H1 (cell line): ENCODE measurements around the gene UAP1. TPM values are rescaled to one million over a fixed set of nuclear protein-coding genes. Genes with fewer than 3 reads are reported as not detected.

Source experiments
- CTCF ChIA-PET: fragments of 300-600 bp; sonication (Branson Sonifier 250); formaldehyde crosslinking; loops from one replicate; lab custom pipeline; 2021; ENCODE audit not compliant: partially characterized antibody; lab: Charles Lee
- POLR2A ChIA-PET: fragments of 300-600 bp; sonication (Branson Sonifier 250); formaldehyde crosslinking; loops from one replicate; lab custom pipeline; 2021; ENCODE audit warnings: inconsistent platforms; ENCODE audit not compliant: partially characterized antibody; lab: Charles Lee
- DNase-seq, 2 experiments: peaks; one replicate each; pipeline versions ENCODE4 v3.0.0 to v3.0.0-alpha.2; 2010 to 2022; ENCODE audit warnings: low spot score in 2 of 2, low read depth in 1 of 2, mixed read lengths in 1 of 2
- FAIRE-seq: peaks from 2 replicates; lab custom pipeline; 2011; peaks lifted over from hg19 to GRCh38; lab: Jason Lieb, UNC
- H2AFZ ChIP-seq: 2 replicates; pipeline ENCODE4 v1.8.1; 2012; ENCODE audit warnings: low read length, inconsistent platforms
- H2AK5ac ChIP-seq: 2 replicates; pipeline ENCODE4 v1.6.1; 2013; ENCODE audit warnings: low read depth, low read length
- H2BK120ac ChIP-seq: replicated peaks from 2 replicates; pipeline ENCODE3; 2013; ENCODE audit warnings: low read depth, low read length, inconsistent platforms
- H2BK12ac ChIP-seq: 2 replicates; pipeline ENCODE4 v1.6.1; 2013; ENCODE audit warnings: low read depth, low read length
- H2BK15ac ChIP-seq: 2 replicates; pipeline ENCODE4 v1.6.1; 2013; ENCODE audit warnings: low read length
- H2BK20ac ChIP-seq: 2 replicates; pipeline ENCODE4 v1.6.1; 2013; ENCODE audit warnings: low read length
- H2BK5ac ChIP-seq: 2 replicates; pipeline ENCODE4 v1.6.1; 2013; ENCODE audit warnings: low read depth, low read length
- H3K14ac ChIP-seq: 2 replicates; pipeline ENCODE4 v1.6.1; 2013; ENCODE audit warnings: inconsistent platforms; ENCODE audit not compliant: insufficient read length
- H3K18ac ChIP-seq: 2 replicates; pipeline ENCODE4 v1.6.1; 2013; ENCODE audit warnings: low read length; ENCODE audit errors: extremely low read depth
- H3K23ac ChIP-seq: 2 replicates; pipeline ENCODE4 v1.6.1; 2013; ENCODE audit warnings: inconsistent platforms; ENCODE audit not compliant: insufficient read length
- H3K23me2 ChIP-seq: 2 replicates; pipeline ENCODE4 v1.6.1; 2013; ENCODE audit warnings: low read depth, low read length
- H3K27ac ChIP-seq: 2 replicates; pipeline ENCODE4 v1.6.1; 2011; ENCODE audit warnings: low read depth, low read length, inconsistent platforms
- H3K27me3 ChIP-seq, 4 experiments: replicated peaks in 1 of 4; 1 replicate in 1 of 4; 2 replicates in 3 of 4; pipeline versions ENCODE4 v1.6.1 to v1.8.1; 2011 to 2013; ENCODE audit warnings: low read length in 3 of 4, mild to moderate bottlenecking in 3 of 4, inconsistent platforms in 2 of 4, mixed read lengths in 2 of 4, moderate library complexity in 1 of 4; ENCODE audit not compliant: control insufficient read depth in 3 of 4, insufficient read depth in 3 of 4; ENCODE audit errors: extremely low read depth in 1 of 4
- H3K36me3 ChIP-seq, 4 experiments: 2 replicates each; pipeline versions ENCODE4 v1.6.1 to v1.8.1; 2011 to 2013; ENCODE audit warnings: mild to moderate bottlenecking in 4 of 4, low read length in 3 of 4, moderate library complexity in 2 of 4, control low read depth in 1 of 4, inconsistent platforms in 1 of 4; ENCODE audit not compliant: insufficient read depth in 4 of 4, control insufficient read depth in 2 of 4
- H3K4ac ChIP-seq: replicated peaks from 2 replicates; pipeline ENCODE3; 2013; ENCODE audit warnings: low read length, low read depth, mixed read lengths, inconsistent platforms; ENCODE audit not compliant: insufficient read length
- H3K4me1 ChIP-seq, 4 experiments: replicated peaks in 1 of 4; 1 replicate in 1 of 4; 2 replicates in 3 of 4; pipeline versions ENCODE4 v1.6.1 to v1.8.1; 2011 to 2013; ENCODE audit warnings: low read length in 3 of 4, inconsistent platforms in 2 of 4, mixed read lengths in 1 of 4; ENCODE audit not compliant: insufficient read depth in 4 of 4, control insufficient read depth in 3 of 4
- H3K4me2 ChIP-seq, 2 experiments: 2 replicates each; pipeline versions ENCODE4 v1.6.1 to v1.8.1; 2011 to 2013; ENCODE audit warnings: low read depth in 2 of 2, low read length in 2 of 2, control low read depth in 1 of 2, inconsistent platforms in 1 of 2, mild to moderate bottlenecking in 1 of 2; ENCODE audit not compliant: insufficient read depth in 1 of 2
- H3K4me3 ChIP-seq, 4 experiments: fragments of 200-600, 300-600 bp in 1 of 4; sonication (generic), shearing (Covaris generic), sonication (Bioruptor Twin) in 1 of 4; 2 replicates each; pipeline versions ENCODE4 v1.5.1 to v1.8.1; 2011 to 2016; ENCODE audit warnings: low read length in 4 of 4, low read depth in 3 of 4, control low read depth in 2 of 4, inconsistent platforms in 2 of 4, mild to moderate bottlenecking in 2 of 4, mixed read lengths in 1 of 4, moderate library complexity in 1 of 4; ENCODE audit not compliant: insufficient read depth in 2 of 4; ENCODE audit errors: extremely low read depth in 1 of 4
- H3K56ac ChIP-seq: replicated peaks from 2 replicates; pipeline ENCODE3; 2013; ENCODE audit warnings: low read depth, mild to moderate bottlenecking, mixed read lengths, low read length, inconsistent platforms; ENCODE audit not compliant: insufficient read length
- H3K79me1 ChIP-seq: 2 replicates; pipeline ENCODE4 v1.6.1; 2013; ENCODE audit warnings: low read depth, low read length, control low read depth
- H3K79me2 ChIP-seq, 2 experiments: 2 replicates each; pipeline versions ENCODE4 v1.6.1 to v1.8.1; 2012 to 2013; ENCODE audit warnings: low read length in 2 of 2, mild to moderate bottlenecking in 2 of 2, inconsistent platforms in 1 of 2; ENCODE audit not compliant: insufficient read depth in 2 of 2, control insufficient read depth in 1 of 2
- H3K9ac ChIP-seq, 4 experiments: replicated peaks in 1 of 4; 1 replicate in 1 of 4; 2 replicates in 3 of 4; pipeline versions ENCODE4 v1.6.1 to v1.8.1; 2011 to 2013; ENCODE audit warnings: low read depth in 3 of 4, low read length in 3 of 4, control low read depth in 2 of 4, mild to moderate bottlenecking in 2 of 4, moderate library complexity in 2 of 4, inconsistent platforms in 1 of 4; ENCODE audit errors: extremely low read depth in 1 of 4
- H3K9me3 ChIP-seq, 2 experiments: 2 replicates each; pipeline versions ENCODE4 v1.6.1 to v1.8.1; 2012 to 2013; ENCODE audit warnings: mild to moderate bottlenecking in 2 of 2, moderate library complexity in 2 of 2, control low read depth in 1 of 2, inconsistent platforms in 1 of 2, low read depth in 1 of 2, low read length in 1 of 2, mixed read lengths in 1 of 2; ENCODE audit not compliant: insufficient read depth in 2 of 2
- H4K20me1 ChIP-seq, 2 experiments: replicated peaks in 1 of 2; 2 replicates each; pipeline versions ENCODE3 to v1.8.1; 2011 to 2013; ENCODE audit warnings: inconsistent platforms in 2 of 2, low read length in 2 of 2, mild to moderate bottlenecking in 1 of 2; ENCODE audit not compliant: insufficient read depth in 2 of 2, control insufficient read depth in 1 of 2
- H4K5ac ChIP-seq: 2 replicates; pipeline ENCODE4 v1.6.1; 2013; ENCODE audit warnings: low read length, low read depth, mixed read lengths, inconsistent platforms; ENCODE audit not compliant: insufficient read length
- H4K8ac ChIP-seq: 2 replicates; pipeline ENCODE4 v1.8.0; 2013; ENCODE audit warnings: mild to moderate bottlenecking, moderate library complexity, low read length, inconsistent platforms; ENCODE audit not compliant: insufficient read depth; ENCODE audit errors: extremely low read depth
- H4K91ac ChIP-seq: replicated peaks from 2 replicates; pipeline ENCODE3; 2013; ENCODE audit warnings: low read length, mixed read lengths, inconsistent platforms; ENCODE audit not compliant: insufficient read length
- ATF3 ChIP-seq: IDR thresholded peaks from 2 replicates; pipeline ENCODE4 v1.6.1; 2011; ENCODE audit warnings: low read depth, mild to moderate bottlenecking, low read length; ENCODE audit not compliant: insufficient read depth
- CHD1 ChIP-seq: IDR thresholded peaks from 2 replicates; pipeline ENCODE4 v1.6.1; 2012; ENCODE audit warnings: low read depth, low read length, improper control_type of control experiment
- KDM1A ChIP-seq: fragments of 200-600, 300-600 bp; sonication (generic); IDR thresholded peaks from 2 replicates; pipeline ENCODE4 v1.7.1; 2016; ENCODE audit warnings: mild to moderate bottlenecking, low read length, borderline replicate concordance
- KDM5A ChIP-seq: fragments of 200-600 bp; IDR thresholded peaks from 2 replicates; pipeline ENCODE4 v1.7.1; 2012; ENCODE audit warnings: mild to moderate bottlenecking, low read length, inconsistent platforms, mixed read lengths
- NRF1 ChIP-seq: IDR thresholded peaks from 2 replicates; pipeline ENCODE4 v1.6.1; 2011; ENCODE audit warnings: mild to moderate bottlenecking, low read depth, low read length, improper control_type of control experiment
- RBBP5 ChIP-seq: IDR thresholded peaks from 2 replicates; pipeline ENCODE4 v1.7.1; 2012; ENCODE audit warnings: low read depth, mild to moderate bottlenecking, inconsistent platforms, low read length, moderate library complexity, borderline replicate concordance
- TAF7 ChIP-seq: optimal IDR thresholded peaks from 2 replicates; pipeline ENCODE3; 2011; ENCODE audit warnings: low read depth, mild to moderate bottlenecking, inconsistent platforms, low read length, moderate library complexity, borderline replicate concordance
- TEAD4 ChIP-seq: IDR thresholded peaks from 2 replicates; pipeline ENCODE4 v1.6.1; 2012; ENCODE audit warnings: low read depth, low read length, inconsistent platforms, mixed read lengths
- ZNF274 ChIP-seq: IDR thresholded peaks from 2 replicates; pipeline ENCODE4 v1.7.0; 2012; ENCODE audit warnings: low read length, borderline replicate concordance; ENCODE audit errors: extremely low read depth
- WGBS, 2 experiments: shearing (Covaris generic) in 1 of 2; methylation state at CpG; one replicate each; pipeline versions ENCODE4 v1.1.6 to v1.1.7; 2013 to 2015; ENCODE audit warnings: low lambda C conversion rate in 2 of 2, mixed read lengths in 2 of 2, inconsistent platforms in 1 of 2, low coverage in 1 of 2, missing lambda C conversion rate in 1 of 2; ENCODE audit not compliant: insufficient replicate concordance in 2 of 2, insufficient coverage in 1 of 2, insufficient read length in 1 of 2; ENCODE audit errors: extremely low coverage in 1 of 2, missing lambda C conversion rate in 1 of 2; 5-methylcytosine and 5-hydroxymethylcytosine counted together
- polyA plus RNA-seq, 7 experiments: library from polyadenylated mRNA; depleted of rRNA in 3 of 7; stranded (reverse) in 5 of 7; unstranded in 2 of 7; fragments of >200 nt in 5 of 7; fragments of 200-250 nt in 2 of 7; gene quantifications; 1 replicate in 5 of 7; 2 replicates in 1 of 7; 4 replicates in 1 of 7; pipeline versions ENCODE4 v1.2.1 to v1.2.3, GENCODE V29; 2011 to 2013; ENCODE audit warnings: missing spikeins in 2 of 7, mixed read lengths in 2 of 7
- total RNA-seq: library from RNA; stranded (reverse); fragmentation: NEBNext Ultra II Directional; extraction: Animal tissue kit (Norgen Biotek cat#: 25700); gene quantifications from 2 replicates; pipeline ENCODE4 v1.2.1, GENCODE V29; 2021

The UAP1 gene
- total and polyA plus RNA-seq, 2 of the 8 experiments (the other 6 are each of a cell fraction or from before 2014, with no cell fraction given), result 9.4 to 32.9 TPM

GRCh38 chr1:162590686-162591085, 29.2 kb downstream of the UAP1 start:
- no peak overlapping the region for H2BK12ac ChIP-seq
- peaks cover 0 to 3% (median 1%) of the 10 kb centered on the region in 4 experiments; a peak in 2 of 8 replicates for H3K36me3 ChIP-seq
- H3K56ac ChIP-seq, result no peak overlapping the region
- ChIA-PET POLR2A (interaction anchor here (0.6 kb wide), 1 partner anchor 77 kb away, joined by 3 read pairs; no protein-coding TSS in a partner anchor), CTCF (interaction anchor here (0.7 to 1.4 kb wide), 3 partner anchors 14 to 233 kb away, joined by 3 to 4 read pairs (median 3); no protein-coding TSS in a partner anchor)
- H4K8ac ChIP-seq, result no peak overlapping the region
- no peak overlapping the region for H3K14ac ChIP-seq
- H3K4me3 ChIP-seq, result no peak overlapping the region
- no peak overlapping the region for H3K18ac ChIP-seq
- no peak overlapping the region for H2BK15ac ChIP-seq
- no peak overlapping the region for H3K9ac ChIP-seq
- no peaks in the 10 kb centered on the region for H3K27me3 ChIP-seq
- no peak overlapping the region for H2AK5ac ChIP-seq
- no peak overlapping the region for H4K91ac ChIP-seq
- 100% methylated on average over 2 of the region's 2 CpGs; no CpG with 5 or more reads in 1 of the 2 experiments for WGBS, 2 experiments
- H2BK5ac ChIP-seq, result no peak overlapping the region
- H4K5ac ChIP-seq, result no peak overlapping the region
- no peaks in the 10 kb centered on the region for H3K4me1 ChIP-seq
- no peak overlapping the region for H2BK20ac ChIP-seq
- no peak overlapping the region for H2BK120ac ChIP-seq
- DNase-seq, result no peak
- H3K4ac ChIP-seq, result no peak overlapping the region
- TF ChIP-seq ATF3 (no peak), KDM5A (no peak), CHD1 (no peak), RBBP5 (no peak), KDM1A (no peak), NRF1 (no peak), TAF7 (no peak), ZNF274 (no peak), TEAD4 (no peak)
- no peaks in the 10 kb centered on the region; the same call in 1 of the 2 replicates for H3K79me1 ChIP-seq
- no peak for FAIRE-seq
- H3K27ac ChIP-seq, result no peak overlapping the region
- no peaks in the 10 kb centered on the region for H4K20me1 ChIP-seq
- no peaks in the 10 kb centered on the region for H3K23me2 ChIP-seq
- no peak overlapping the region for H3K4me2 ChIP-seq
- H3K79me2 ChIP-seq, result no peaks in the 10 kb centered on the region
- H3K23ac ChIP-seq, result no peak overlapping the region
- H3K9me3 ChIP-seq, result no peaks in the 10 kb centered on the region
- no peak overlapping the region for H2AFZ ChIP-seq
